HG03521 (cell line): ENCODE results near the gene HIF1AN.
"Not testable (repeated sequence)": the region's sequence is repeated elsewhere in the genome, so short reads cannot be mapped to it uniquely, and the experiment has no call there.

Experiments used
- ATAC-seq: cut with Tn5 transposase; IDR thresholded peaks from one replicate; pipeline ENCODE4 v1.9.1; 2021; ENCODE audit warnings: mild to moderate bottlenecking, moderate library complexity; ENCODE audit not compliant: unreplicated experiment

The HIF1AN gene

DNA sequence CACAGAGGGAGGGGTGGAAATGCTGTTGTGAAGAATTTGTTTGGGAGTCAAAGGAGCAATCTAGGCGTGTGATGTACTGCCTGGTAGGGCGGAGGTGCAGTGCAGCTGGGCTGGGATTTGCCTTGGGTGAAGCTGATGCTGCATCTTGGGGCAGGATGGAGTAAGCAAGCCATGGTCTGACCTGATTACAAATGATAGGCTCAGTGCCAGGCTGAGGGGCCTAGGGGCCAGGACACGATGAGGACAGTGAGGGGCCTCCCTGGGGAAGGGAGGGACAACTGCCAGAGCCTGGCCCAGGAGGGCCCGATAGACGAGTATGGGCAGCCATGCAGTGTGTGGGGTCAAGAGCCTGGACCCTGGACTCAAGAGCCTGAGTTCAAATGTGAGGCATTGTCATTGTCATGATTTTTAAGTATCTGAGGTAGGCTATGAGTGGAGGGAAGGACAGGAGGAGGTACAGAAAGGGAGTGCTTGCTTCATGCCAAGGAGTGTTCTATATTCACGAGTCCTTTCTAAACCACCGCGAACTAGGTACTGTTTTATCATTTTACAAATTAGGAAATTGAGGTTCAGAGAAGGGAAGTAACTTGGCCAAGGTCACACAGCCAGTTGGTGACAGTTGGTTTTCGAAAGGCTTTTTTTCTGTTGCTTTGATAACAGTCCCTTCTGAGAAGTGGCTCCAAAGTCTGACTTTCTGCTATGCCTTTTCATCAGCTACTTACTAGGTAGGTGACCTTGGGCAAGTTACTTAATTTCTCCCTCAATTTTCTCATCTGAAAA, 29.7 kb downstream of the HIF1AN start:
- no peak for ATAC-seq

DNA sequence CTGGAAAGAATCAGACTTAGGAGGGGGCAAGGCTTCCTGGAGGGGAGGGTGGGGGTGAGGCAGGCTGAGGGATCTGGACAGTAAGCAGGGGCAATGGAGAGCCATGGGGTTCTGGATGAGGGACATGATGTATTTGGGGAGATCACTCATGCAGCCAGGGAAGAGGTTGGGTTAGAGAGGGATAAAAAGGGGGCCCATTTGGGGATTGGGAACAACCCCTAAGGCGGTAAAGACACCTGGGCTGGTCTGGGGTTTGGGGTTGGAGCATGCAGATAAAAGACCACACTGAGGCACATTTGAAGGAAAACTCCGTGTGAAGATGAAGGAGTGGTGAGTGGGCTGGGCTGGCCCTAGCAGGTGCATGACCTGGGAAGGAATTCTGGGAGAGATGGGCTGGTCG, 30.8 kb downstream of the HIF1AN start:
- no peak for ATAC-seq

DNA sequence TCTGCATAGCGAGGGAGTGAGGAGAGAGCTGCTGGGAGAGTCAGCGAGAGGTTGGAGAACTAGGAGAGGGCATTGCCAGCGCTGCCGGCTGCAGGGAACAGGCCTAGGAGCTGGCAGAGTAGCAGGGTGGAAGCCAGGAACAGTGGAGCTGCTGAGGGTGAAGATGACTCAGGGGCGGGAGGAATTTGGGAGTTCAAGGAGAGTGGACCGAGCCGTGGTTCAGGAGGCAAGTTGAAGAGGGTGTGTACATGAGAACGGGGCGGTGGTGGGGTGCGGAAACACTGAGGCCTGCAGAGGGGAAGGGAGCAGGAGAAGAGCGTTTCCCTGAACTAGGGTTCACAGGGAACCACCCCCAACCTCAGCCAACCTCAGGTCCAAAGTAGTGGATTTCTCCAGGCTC, 31.5 kb downstream of the HIF1AN start:
- no peak for ATAC-seq

DNA sequence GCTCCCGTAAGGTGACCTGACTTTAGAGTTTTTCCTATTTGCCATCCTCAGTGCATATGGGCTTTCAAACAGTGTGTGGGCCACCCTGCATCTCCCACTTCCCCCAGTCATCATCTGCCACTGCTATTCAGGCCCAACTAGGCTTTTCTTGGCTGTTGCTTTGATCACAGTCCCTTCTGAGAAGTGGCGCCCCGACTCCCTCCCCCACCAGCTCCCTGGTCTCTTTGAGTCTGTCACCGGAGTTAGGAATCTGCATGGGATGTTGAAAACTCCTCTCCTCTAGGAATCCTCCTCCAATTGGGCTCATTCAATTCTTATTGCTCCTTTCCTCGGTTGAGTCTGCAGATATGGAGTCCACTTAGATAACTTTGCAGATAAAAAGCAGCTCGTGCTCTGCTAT, 32.1 kb downstream of the HIF1AN start:
- ATAC-seq: no peak

DNA sequence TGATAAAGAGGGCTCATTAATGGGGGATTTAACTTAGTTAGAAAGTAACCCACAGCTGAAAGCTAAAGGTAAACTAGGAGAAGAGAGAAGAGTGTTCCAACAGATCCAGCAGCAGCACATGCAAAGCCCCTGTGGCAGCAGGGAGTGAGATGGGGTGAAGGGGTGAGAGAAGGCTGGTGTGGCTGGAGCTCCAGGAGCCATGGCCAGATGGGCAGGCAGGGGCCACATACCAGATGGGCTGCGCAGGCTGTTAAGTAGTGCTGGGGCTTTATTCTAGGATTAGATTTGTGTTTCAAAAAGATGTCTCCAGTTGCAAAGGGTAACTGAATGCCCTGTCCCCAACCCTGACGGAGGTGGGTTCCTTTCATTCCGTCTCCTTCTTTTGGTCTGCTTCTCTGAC, 33.2 kb downstream of the HIF1AN start:
- no peak for ATAC-seq

DNA sequence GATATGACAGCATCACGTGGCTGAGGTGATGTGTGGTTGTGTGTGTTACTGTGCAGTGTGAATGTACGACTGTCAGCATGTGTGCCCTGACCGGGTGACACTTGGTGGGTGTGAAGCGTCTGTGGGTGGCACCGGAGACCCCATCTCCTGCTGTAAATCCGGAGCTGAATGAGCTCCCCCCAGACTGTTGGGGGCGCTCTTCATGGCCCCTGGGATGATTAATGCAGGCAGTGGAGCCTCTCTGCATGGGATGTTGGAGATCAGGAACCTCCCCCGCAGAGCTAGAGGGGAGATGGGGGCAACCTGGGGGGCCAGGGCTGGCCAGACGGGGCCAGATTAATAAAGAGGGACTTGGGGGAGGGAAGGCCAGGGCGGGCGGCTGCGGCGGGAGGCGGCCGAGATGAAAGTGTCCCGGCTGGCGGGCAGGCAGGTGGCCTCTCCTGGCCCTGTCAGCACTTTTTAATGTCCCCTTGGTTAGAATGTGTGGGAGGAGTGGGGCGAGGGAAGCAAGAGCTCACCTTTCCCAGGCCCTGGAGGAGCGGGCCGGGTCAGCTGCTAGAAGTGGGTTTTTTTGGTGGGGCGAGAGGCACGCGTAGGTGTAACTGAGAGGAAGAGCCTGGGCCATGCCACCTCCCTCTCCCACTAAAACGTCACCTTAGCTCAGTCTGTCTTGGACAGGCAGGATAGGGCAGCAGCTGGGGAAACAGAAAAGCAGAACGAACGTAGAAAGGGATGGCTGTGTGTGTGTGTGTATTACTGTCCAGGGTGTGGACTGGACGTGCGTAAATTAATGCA, 34.1 kb downstream of the HIF1AN start:
- ATAC-seq: no peak

DNA sequence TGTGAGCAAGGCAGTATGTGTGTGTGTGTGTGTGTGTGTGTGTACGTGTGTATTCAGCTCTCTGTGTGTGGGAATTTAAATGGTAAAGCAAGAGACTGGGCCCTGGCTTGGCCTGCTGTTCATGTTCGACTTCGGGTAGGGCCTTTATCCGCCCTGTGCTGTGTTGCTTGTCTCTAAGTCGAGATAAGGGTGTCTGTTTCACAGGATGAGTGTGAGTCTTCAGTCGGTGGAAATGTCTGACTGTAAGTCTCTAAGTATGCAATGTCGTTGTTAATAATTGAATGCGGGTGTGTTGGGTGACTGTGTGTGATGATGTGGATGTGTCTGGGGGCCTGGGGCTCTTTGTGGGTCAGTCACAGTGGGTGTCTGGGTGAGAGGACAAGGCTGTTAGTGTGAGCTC, 34.8 kb downstream of the HIF1AN start:
- ATAC-seq: no peak

DNA sequence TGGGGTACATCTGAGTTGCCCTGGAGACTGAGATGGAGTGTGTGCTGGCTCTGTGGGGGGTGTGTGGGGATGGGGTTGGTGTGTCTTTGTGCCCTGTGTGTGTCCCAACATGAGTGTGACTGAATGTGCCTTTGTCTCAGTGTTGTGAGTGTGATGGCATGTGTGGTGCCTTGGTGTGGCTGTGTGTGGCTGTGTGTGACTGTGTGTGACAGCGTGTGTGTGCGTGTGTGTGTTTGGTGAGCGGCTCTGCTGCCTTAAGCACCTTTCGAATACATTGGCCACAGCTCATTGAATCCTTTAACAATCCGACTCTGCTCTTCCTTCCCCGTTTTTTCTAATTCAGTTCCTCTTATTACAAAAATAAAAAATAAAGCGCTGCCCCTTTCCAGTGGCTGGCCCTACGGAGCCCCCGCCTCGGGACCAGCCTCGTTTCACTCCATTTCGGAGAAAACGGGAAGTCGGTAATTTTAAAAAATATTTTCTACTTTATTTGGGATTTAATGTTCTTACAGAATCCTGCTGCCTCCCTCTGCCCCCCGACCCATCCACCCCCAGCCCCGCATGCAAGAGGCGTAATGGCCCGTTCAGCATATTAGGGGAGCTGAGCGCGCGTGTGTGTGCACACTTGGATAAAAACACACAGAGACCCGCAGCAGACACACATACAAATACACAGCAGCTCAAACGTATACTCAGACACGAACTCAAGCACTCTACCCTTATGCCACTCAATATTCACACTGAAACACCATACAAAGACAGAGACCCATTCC, 35.5 kb downstream of the HIF1AN start:
- no peak for ATAC-seq

DNA sequence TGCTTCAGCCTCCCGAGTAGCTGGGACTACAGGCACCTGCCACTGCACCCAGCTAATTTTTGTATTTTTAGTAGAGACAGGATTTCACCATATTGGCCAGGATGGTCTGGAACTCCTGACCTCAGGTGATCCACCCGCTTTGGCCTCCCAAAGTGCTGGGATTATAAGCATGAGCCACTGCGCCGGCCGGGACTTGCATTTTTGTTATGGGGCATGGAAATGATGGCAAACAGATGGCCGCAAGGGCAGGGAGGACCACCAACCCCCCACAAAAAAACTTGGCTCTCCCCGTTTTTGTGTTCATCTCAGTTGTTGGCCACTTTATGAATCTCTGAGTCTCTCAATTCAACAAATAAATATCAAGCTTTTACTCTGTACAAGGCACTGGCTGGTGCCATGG, 39.4 kb downstream of the HIF1AN start:
- ATAC-seq: not testable (repeated sequence)

DNA sequence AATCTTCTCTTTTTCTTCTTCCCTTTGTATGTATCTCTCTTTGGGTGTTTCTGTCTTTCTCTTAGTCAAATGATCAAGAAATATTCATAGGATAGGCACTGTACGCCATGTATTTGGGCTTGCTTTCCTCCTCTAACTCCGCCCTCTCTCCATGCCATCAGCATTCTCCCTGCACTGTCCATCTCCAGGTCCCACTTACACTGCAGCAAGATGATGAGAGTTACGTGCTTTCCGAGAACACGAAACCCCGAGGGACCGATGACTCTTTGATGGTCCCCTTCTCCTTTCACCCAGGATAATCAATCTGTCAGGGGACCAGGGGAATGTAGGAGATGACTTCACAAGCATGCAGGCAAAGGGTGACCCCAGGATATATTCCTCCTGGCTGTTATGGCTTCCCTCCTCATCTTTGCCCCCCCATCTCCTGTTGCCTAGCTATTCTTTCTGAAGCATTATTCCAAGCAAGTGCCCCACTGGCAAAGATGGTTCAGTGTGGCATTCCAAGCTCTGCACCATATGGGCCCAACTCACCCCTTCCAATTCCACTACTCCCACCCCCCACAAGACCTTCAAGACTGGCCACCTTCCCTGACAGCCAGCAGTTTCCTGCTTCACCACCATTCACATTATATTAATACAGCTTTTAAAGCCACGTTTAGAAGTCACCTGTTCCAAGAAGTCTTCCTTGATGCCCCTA, 40.0 kb downstream of the HIF1AN start:
- no peak for ATAC-seq

DNA sequence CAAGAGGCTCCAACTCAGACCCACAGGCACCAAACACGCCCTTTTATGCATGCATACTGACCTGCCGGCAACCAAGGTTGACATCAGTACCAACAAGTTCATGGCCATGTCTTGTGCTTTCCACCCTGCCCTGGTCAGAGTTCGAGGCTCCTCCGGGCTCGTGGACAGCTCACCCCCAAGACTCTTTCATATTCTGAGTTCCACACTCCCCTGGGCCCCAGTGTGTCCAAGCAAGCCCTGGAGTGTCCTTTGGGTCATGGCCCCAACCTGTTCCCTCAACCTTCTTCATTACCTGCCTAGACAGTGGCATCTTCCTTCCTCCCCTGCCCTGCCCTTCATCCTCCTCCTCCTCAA, 40.5 kb downstream of the HIF1AN start:
- ATAC-seq: no peak

DNA sequence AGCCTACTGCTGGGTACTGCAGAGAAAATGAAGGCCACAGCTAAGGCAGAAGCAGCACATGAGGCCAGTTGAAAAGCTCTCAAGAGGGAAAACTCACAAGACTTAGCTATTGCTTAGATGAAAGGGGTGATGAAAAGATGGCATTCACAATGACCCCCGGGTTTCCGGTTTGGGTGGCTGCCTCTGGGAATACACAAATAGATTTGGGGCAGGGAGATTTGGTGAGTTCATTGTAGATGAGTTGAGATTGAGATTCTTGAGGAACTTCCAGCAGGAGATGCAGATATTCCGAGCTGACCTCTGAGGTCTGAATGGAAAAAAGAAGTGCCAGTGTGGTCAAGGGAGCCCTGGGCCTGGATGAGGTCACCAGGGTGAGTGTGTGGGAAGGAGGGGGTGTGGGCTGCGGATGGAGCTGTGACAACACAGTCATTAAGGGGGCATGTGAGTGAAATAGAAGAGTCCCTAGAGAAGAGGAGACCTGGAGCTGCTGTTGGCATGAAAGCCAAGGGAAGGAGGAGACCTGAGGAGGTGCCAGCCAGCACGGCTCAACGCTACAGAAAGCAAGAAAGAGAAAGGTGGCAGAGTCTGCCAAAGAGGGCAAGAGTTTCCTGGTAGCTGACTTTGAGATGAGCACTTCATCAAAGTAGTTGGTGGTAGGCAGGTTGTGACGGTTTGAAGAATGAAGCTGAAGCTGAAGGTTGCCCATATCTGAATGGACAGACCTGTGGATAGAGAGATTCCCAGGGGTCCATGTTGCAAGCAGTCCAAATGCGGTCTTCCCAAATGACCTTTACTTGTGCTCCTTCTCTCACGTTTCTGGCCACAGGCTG, 43.7 kb downstream of the HIF1AN start:
- no peak for ATAC-seq

DNA sequence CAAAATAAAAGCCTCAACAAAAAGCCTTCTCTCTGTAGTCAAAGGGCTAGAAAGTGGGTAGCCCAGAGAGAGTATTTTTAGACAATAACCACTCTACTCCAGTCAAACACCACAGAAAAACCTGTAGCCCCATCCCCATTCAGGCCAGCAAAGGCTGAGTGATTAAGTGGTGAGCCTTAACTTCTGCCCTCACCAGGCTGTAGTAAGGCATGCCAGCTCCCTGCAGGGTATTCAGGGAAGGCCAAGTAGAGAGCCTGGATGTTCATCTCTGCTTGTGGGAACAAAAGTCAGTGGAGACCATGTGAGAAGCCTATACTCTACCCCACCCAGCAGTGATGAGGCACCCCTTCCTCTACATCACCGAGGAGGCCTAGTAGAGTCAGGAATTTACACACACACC, 51.2 kb downstream of the HIF1AN start:
- no peak for ATAC-seq

DNA sequence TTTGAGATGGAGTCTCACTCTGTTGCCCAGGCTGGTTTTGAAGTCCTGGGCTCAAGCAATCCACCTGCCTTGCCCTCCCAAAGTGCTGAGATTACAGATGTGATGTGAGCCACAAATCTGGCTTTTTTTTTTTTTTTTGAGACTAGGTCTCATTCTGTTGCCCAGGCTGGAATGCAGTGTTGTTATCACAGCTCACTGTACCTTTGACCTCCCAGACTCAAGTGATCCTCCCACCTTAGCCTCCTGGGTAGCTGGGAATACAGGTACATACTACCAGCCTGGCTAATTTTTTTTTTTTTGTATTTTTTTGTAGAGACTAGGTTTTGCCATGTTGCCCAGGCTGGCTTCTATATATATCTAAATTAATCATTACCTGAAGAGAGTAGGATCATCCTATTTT, 62.4 kb downstream of the HIF1AN start:
- ATAC-seq: no peak

DNA sequence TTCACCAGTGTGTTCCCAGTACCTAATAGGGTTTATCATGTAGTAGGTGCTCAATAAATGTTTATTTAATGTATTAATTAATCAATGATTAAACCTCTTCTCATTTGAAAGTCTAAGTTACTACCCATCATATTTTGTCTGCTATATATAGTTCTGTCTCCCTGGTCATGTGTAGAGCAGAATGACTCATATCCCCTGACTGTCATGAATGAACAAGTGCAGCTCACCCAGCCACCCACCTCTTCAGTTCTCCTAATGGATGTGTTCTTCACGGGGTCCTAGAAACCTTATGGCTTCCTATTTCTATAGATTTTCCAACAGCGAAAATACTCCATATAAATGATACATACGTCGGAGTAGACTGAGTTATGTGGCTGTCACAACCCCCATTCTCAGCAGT, 64.5 kb downstream of the HIF1AN start:
- no peak for ATAC-seq

DNA sequence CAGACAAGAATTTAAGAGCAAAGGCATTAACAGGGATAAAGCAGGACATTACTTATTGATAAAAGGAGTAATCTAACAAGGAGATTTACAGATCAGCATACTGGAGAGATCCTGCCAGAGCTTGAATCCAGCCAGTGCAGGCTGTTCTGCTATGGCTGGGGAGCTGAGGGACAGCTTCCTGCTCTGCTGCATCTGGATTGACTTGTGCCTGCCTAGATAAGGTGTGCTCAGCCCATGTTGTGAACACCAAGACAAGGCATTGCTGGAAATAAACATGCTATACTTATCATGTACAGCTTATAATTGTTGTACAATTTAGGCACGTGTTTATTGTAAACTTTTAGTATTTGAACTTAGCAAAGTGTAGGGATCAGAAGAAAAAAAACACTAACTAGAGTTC, 71.7 kb downstream of the HIF1AN start:
- no peak for ATAC-seq
